Measurements from ENCODE around the gene CHST14.

The CHST14 gene

GRCh38 chr15:40463279-40463678 lies 7.5 kb upstream of the CHST14 start:
- DNase-seq (ENCODE audit: low spot score) = no peak

DNA sequence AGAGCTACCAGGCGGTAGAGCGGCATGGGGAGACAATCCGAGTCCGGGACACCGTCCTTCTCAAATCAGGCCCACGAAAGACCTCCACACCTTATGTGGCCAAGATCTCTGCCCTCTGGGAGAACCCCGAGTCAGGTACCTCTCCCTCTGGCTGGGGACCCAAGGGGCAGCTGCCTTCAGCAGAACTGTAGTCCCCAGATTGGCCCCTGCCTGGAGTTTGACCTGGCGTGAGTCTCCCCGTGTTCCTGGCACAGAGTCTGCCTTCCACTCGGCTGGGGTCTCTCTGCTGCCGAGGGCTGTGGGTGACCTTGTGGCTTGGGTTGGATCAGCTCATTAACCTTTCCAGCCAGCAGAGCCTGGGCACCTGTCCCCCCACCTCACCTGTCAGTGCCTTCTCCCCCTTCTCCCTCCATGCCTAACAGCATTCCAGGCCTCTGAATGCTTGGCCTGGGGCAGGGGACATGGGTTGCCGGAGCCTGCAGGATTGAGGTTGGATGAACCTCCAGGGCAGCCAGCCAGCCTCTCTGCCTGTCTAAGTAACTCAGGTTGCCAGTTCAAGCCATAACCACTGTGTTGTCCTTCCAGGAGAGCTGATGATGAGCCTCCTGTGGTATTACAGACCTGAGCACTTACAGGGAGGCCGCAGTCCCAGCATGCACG lies 6.8 kb upstream of the CHST14 start:
- no peak for DNase-seq (ENCODE audit: low spot score)

DNA sequence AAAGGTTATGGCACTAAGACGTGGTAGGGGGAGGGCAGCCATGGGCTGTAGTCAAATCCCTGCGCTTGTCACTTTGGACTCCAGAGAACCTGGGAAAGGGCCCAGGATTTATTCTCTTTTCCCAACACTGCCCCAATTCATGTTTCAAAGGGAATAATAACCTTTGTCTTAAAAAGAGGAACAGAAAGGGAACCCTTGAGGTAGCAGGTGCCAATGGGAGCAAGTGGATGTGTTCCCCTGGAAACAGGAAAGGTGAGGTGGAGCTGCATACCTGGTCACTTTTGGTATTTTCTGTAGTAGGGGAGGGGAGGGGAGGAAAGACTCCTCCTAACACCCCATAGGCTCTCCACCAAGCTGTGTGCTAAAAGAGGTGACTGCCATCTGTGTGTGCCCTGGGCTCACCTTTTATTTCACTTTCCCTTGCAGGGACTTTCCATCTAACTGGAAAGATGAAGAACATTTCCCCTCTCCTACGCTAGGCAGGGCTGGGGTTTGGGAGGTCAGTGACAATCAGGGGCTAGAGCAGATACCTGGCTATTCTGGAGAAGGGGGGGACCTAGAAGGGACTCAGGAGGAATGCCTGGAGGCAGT lies 6.1 kb upstream of the CHST14 start:
- no peak for DNase-seq (ENCODE audit: low spot score)

- DNase-seq (ENCODE audit: low spot score) = no peak
Measured at GRCh38 chr15:40465939-40466338, 4.8 kb upstream of the CHST14 start.

DNA sequence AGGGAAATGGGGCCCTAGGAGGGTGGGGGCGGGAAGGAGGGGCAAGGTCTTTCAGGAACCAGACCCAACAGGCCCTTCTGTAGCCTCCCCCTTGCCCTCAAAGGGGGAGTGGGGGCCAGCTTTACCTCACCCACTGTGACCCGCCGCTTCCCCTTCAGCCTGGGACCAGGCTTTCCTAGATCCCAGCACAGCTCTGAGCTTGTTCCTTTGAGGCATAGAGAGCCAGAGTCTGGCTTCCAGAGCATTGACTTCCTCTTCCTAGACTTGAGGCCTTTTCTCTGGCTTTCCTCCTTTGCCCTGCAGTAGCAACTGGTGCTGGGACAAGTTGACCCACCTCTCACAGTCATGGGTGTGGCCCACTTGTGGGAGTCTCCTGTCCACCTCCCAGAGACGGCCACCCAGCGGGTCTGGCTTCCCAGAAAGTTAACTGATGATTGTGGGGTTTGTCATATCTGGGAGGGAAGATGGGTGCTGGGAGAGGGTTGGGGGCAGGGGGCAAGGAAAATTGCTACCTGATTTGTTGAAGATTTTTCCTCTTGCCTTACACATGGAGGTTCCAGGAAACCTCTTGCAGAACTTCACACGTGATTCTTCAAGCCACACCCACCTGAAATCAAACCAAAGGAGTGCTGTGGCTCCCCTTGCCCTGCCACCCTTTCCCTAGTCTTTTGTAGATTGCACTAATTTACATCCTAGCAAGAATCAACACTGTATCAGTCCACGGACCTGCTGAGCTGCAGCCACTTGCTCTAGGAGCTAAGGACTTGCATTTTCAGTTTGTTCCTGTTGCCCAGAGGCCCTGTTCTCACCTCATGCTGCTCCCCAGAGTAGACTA lies 4.1 kb upstream of the CHST14 start:
- DNase-seq (ENCODE audit: low spot score) = no peak

GRCh38 chr15:40467261-40467615 lies 3.5 kb upstream of the CHST14 start:
- no peak for DNase-seq (ENCODE audit: low spot score)

- DNase-seq (ENCODE audit: low spot score) = no peak
Measured at GRCh38 chr15:40468898-40469331, 1.9 kb upstream of the CHST14 start.

- DNase-seq (ENCODE audit: low spot score) = no peak
Measured at GRCh38 chr15:40469776-40470390, 901 bp upstream of the CHST14 start.

GRCh38 chr15:40471105-40471807 lies 472 bp downstream of the CHST14 start:
- DNase-seq (ENCODE audit: low spot score) = no peak

DNA sequence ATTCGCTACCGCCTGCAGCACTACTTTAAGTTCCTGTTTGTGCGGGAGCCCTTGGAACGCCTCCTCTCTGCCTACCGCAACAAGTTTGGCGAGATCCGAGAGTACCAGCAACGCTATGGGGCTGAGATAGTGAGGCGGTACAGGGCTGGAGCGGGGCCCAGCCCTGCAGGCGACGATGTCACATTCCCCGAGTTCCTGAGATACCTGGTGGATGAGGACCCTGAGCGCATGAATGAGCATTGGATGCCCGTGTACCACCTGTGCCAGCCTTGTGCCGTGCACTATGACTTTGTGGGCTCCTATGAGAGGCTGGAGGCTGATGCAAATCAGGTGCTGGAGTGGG lies 995 bp downstream of the CHST14 start:
- DNase-seq (ENCODE audit: low spot score) = no peak

- DNase-seq (ENCODE audit: low spot score) = no peak
Measured at GRCh38 chr15:40472171-40472727, 1.5 kb downstream of the CHST14 start.

DNA sequence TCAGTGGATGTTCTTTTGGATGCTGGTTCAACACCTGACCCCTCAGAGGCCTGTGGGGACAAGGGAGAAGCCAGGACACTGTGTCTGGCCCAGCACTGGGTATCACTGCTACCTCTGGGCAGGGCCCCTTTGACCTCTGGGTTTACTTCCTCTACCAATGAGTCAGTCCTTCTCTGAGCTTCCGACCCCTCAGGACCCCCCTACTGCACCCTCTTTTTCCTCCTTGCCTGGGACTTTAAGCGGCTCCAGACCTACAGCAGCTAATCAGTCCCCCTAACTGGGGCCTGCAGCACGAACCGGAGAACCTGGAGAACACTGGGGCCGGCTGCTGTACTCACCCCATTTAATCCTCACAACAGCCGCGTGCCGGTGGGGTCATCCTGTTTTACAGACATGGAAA lies 3.8 kb downstream of the CHST14 start:
- DNase-seq (ENCODE audit: low spot score) = no peak

DNA sequence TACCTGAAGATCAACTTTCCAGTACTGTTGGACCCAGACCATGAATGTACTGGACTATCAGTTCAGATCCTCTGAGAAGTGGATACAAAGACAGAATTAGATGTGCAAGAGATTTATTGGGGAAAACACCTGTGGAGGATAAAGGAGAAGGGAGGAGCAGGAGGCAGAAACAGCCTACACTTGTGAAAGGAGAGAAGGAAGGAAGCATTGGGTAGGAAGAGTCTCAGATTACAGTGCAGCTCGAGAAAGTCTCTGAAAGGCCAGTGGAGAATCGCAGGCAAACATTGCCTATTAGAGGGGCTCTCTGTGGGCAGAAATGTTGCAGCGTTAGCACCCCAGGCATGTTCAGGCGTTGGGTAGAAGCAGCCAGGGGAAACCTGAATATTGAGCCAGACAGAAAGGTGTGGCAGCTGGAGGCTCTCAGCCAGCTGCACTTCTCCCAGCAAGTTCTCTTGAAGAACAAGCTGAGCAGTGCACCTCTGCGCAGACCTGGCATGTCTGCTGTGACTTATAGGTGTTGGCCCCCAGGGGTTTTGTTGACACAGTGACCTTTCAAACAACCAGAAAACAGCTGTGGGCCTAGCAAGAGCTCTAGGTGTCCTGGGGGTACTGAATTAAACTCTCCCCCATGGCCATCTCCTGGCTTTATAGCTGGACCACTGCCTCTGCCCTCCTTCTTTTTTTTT lies 7.0 kb downstream of the CHST14 start:
- no peak for DNase-seq (ENCODE audit: low spot score)

DNA sequence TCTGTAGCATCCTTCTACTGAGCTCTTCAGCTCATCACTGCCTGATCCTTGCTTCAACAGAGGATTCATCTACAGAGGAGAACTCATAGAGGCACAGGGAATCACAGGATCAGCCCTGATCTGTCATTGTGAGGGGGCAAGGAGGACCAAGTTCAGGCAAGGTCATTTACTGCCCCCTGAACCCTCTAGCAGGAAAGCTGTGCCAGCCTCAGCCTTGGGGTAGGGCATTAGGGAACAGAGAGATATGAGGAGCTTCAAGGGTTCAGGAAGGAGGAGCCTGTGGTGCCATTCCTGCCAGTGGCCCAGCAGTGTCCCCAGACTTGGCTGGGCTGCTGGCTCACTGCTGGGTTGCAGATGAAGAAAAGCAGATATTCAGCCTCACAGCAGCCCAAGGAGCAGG lies 8.2 kb downstream of the CHST14 start:
- no peak for DNase-seq (ENCODE audit: low spot score)

GRCh38 chr15:40481341-40482074 lies 10.7 kb downstream of the CHST14 start:
- DNase-seq (ENCODE audit: low spot score) = no peak

DNA sequence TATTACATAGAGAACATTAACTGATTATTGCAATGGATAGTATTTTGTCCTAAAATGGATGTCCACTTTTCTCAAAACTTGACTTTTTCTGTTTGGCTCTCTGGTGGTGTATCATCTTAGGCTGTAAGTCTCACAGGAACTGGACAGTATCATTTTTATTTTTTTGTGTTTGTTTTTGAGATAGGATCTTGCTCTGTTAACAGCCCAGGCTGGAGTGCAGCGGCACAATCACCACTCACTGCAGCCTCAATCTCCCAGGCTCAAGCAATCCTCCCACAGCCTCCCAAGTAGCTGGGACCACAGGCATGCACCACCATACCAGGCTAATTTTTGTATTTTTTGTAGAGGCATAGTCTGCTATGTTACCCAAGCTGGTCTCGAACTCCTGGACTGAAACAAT lies 13.1 kb downstream of the CHST14 start:
- no peak for DNase-seq (ENCODE audit: low spot score)

- DNase-seq (ENCODE audit: low spot score) = no peak
Measured at GRCh38 chr15:40486066-40486770, 15.4 kb downstream of the CHST14 start.

DNA sequence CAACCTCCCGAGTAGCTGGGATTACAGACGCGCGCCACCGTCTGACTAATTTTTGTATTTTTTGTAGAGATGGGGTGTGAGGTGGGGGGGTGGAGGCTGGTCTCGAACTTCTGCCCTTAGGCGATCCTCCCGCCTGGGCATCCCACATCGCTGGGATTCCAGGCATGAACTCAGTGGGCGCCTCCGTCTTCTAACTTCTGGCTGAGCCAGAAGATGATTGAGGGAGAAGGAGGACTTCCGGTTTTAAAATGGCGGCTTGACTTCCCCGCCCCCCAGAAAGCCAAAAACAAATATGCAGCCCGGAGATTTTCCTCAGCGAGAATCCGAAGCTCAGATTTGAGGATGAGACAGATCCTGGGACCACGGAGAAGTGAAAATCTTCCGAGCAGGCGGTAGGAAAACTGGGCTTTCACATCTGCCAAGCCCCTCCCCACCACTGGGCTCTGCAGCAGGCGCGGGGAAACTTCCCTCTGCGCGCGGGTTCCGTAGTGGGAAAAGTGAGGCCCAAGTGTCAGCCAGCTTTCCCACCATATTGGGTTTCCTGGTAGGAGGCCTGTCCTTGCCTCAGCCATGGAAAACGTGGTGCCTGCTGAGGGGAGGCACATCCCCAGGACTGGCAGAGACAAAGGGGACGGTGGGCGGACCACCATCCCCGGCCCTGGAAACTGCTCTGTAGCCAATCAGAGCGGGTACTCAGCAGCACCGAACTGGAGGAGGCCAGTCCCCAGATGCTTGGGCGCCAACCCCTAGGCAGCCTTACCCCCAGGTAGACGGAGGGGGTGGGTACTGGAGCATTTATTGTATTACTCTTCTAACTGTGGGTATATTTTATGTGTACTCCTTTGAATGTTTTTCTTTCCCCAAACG lies 17.3 kb downstream of the CHST14 start:
- no peak for DNase-seq (ENCODE audit: low spot score)
